HG03378 (cell line): ENCODE results near the gene CUL4A.

Source experiments
- ATAC-seq: cut with Tn5 transposase; IDR thresholded peaks from one replicate; pipeline ENCODE4 v1.9.1; 2021; ENCODE audit warnings: mild to moderate bottlenecking, moderate library complexity; ENCODE audit not compliant: unreplicated experiment

CUL4A gene

GRCh38 chr13:113179374-113180230, 29.8 kb upstream of the CUL4A start:
- no peak for ATAC-seq

- no peak for ATAC-seq
These were observed 27.4 kb upstream of the CUL4A start for GRCh38 chr13:113182046-113182445.

GRCh38 chr13:113183450-113184129, 25.8 kb upstream of the CUL4A start:
- no peak for ATAC-seq

GRCh38 chr13:113184568-113185440, 24.6 kb upstream of the CUL4A start:
- ATAC-seq, result no peak

- no peak for ATAC-seq
These were observed 23.1 kb upstream of the CUL4A start for GRCh38 chr13:113186061-113186900.

GRCh38 chr13:113187263-113187669, 22.1 kb upstream of the CUL4A start:
- ATAC-seq, result no peak

GRCh38 chr13:113187883-113188665, 21.3 kb upstream of the CUL4A start:
- no peak for ATAC-seq

- ATAC-seq, result no peak
These were observed 19.2 kb upstream of the CUL4A start for GRCh38 chr13:113190181-113190580.

GRCh38 chr13:113192279-113192678, 17.1 kb upstream of the CUL4A start:
- no peak for ATAC-seq

GRCh38 chr13:113192902-113193301, 16.5 kb upstream of the CUL4A start:
- ATAC-seq, result no peak

GRCh38 chr13:113195360-113195759, 14.1 kb upstream of the CUL4A start:
- no peak for ATAC-seq

- no peak for ATAC-seq
These were observed 12.3 kb upstream of the CUL4A start for GRCh38 chr13:113196970-113197737.

- ATAC-seq, result no peak
These were observed 7.6 kb upstream of the CUL4A start for GRCh38 chr13:113201815-113202214.

GRCh38 chr13:113202912-113203311, 6.5 kb upstream of the CUL4A start:
- no peak for ATAC-seq

GRCh38 chr13:113203507-113204377, 5.7 kb upstream of the CUL4A start:
- no peak for ATAC-seq

GRCh38 chr13:113204378-113204734, 5.1 kb upstream of the CUL4A start:
- ATAC-seq, result no peak

- no peak for ATAC-seq
These were observed 3.9 kb upstream of the CUL4A start for GRCh38 chr13:113205428-113205931.

GRCh38 chr13:113207460-113207859, 2.0 kb upstream of the CUL4A start:
- no peak for ATAC-seq
